Measurements from ENCODE around the gene ST8SIA6. TPM values are rescaled to one million over a fixed set of nuclear protein-coding genes. Genes with fewer than 3 reads are reported as not detected.
A peak's percentile ranks its signal among the peaks of the same experiment; 100 is the strongest.

ST8SIA6 gene
- total RNA-seq, 2 experiments from 2014 or later = 0.19 to 0.34 TPM

GRCh38 chr10:17422931-17423330 is 31.5 kb downstream of the ST8SIA6 start:
- Mint-ChIP-seq H3K27ac (peak overlapping the region; percentile 80), H3K36me3 (ENCODE audit: low read depth) (no peaks in the 10 kb centered on the region), H3K4me1 (ENCODE audit: low read depth) (peaks cover 61% of the 10 kb centered on the region), H3K4me3 (no peak overlapping the region), H3K27me3 (no peaks in the 10 kb centered on the region), H3K9me3 (no peaks in the 10 kb centered on the region)
- Histone ChIP-seq H3K27ac (ENCODE audit: low read depth in 1 of 2, low read length in 2 of 2) (no peak overlapping the region), H3K4me3 (ENCODE audit: low read length) (no peak overlapping the region), H3K36me3 (ENCODE audit: insufficient read depth, low read length) (no peaks in the 10 kb centered on the region), H3K27me3 (ENCODE audit: control insufficient read depth in 1 of 2, insufficient read depth in 2 of 2, low read length in 2 of 2) (no peaks in the 10 kb centered on the region), H3K9me3 (ENCODE audit: control insufficient read depth in 1 of 2, insufficient read depth in 1 of 2, low read length in 2 of 2) (no peaks in the 10 kb centered on the region), H3K4me1 (ENCODE audit: insufficient read depth, low read length) (peaks cover 47% of the 10 kb centered on the region)
- ATAC-seq (ENCODE audit: poor library complexity) = no peak
- no peak for DNase-seq
- POLR2A ChIA-PET = interaction anchor here (1.2 kb wide), 1 partner anchor 193 kb away, joined by 4 read pairs; no protein-coding TSS in a partner anchor
- CTCF ChIA-PET = interaction anchor here (1.2 kb wide), 1 partner anchor 14 kb away, joined by 3 read pairs; no protein-coding TSS in a partner anchor
- TF ChIP-seq, protein P1, sequence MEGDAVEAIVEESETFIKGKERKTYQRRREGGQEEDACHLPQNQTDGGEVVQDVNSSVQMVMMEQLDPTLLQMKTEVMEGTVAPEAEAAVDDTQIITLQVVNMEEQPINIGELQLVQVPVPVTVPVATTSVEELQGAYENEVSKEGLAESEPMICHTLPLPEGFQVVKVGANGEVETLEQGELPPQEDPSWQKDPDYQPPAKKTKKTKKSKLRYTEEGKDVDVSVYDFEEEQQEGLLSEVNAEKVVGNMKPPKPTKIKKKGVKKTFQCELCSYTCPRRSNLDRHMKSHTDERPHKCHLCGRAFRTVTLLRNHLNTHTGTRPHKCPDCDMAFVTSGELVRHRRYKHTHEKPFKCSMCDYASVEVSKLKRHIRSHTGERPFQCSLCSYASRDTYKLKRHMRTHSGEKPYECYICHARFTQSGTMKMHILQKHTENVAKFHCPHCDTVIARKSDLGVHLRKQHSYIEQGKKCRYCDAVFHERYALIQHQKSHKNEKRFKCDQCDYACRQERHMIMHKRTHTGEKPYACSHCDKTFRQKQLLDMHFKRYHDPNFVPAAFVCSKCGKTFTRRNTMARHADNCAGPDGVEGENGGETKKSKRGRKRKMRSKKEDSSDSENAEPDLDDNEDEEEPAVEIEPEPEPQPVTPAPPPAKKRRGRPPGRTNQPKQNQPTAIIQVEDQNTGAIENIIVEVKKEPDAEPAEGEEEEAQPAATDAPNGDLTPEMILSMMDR (IDR thresholded peaks at IDR 0.05) = no peak
- intact Hi-C loops (cut with DNase I, micrococcal nuclease) = loop anchor here in 1 of 2 experiments (10.0 kb wide), 2 partner anchors 398 to 988 kb away; partner anchors contain the start of gene PTER

GRCh38 chr10:17418249-17418648 is 36.1 kb downstream of the ST8SIA6 start:
- no peaks in the 10 kb centered on the region for H3K36me3 Mint-ChIP-seq (ENCODE audit: low read depth)
- H3K4me3 Mint-ChIP-seq = no peak overlapping the region
- ATAC-seq (ENCODE audit: poor library complexity) = no peak
- H3K4me1 ChIP-seq (ENCODE audit: insufficient read depth, low read length) = peaks cover 2% of the 10 kb centered on the region
- no peaks in the 10 kb centered on the region for H3K9me3 Mint-ChIP-seq
- no peak overlapping the region for H3K27ac Mint-ChIP-seq
- H3K36me3 ChIP-seq (ENCODE audit: insufficient read depth, low read length) = no peaks in the 10 kb centered on the region
- no peaks in the 10 kb centered on the region for H3K27me3 ChIP-seq (ENCODE audit: control insufficient read depth in 1 of 2, insufficient read depth in 2 of 2, low read length in 2 of 2)
- CTCF ChIA-PET = no interaction called here
- H3K4me3 ChIP-seq (ENCODE audit: low read length) = no peak overlapping the region
- no peaks in the 10 kb centered on the region for H3K27me3 Mint-ChIP-seq
- peaks cover 29% of the 10 kb centered on the region for H3K4me1 Mint-ChIP-seq (ENCODE audit: low read depth)
- no peak overlapping the region for H3K27ac ChIP-seq (ENCODE audit: low read depth in 1 of 2, low read length in 2 of 2)
- no peak for DNase-seq
- intact Hi-C loops (cut with DNase I, micrococcal nuclease) = no loop called here
- TF ChIP-seq, protein P1 (IDR thresholded peaks at IDR 0.05) = no peak
- no peaks in the 10 kb centered on the region for H3K9me3 ChIP-seq (ENCODE audit: control insufficient read depth in 1 of 2, insufficient read depth in 1 of 2, low read length in 2 of 2)
- POLR2A ChIA-PET = interaction anchor here (5.0 kb wide), 1 partner anchor 10 kb away, joined by 29 read pairs; no protein-coding TSS in a partner anchor

DNA sequence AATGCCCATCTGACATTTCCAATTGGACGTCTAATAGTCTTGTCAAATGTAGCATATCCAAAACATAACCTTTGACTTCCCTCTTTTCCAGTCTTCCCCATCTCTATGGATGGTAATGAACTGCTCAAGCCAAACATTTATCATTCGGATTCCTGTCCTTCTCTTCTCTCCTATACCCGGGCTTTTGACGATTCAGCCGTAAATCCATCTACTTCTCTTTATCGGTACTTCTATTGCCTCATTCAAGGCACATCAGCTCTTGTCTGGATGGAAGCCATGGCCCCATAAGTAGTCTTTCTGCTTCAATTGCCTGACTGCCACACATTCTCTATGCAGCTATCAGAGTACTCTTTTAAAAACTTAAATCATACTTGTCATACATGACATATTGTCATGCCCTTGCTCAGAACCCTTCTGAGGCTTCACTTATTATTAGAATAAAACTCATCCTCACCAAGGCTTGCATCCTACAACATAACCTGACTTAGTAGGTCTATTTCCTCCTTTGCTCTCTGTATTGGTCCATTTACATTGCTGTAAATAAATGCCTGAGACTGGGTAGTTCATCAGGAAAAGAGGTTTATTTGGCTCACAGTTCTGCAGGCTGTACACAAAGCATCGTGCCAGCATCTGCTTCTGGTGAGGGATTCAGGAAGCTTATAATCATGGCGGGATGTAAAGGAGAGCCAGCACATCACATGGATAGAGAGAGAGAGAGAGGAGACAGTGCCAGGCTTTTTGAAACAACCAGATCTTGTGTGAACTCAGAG is 37.8 kb downstream of the ST8SIA6 start:
- DNase-seq (no peak), ATAC-seq (ENCODE audit: poor library complexity) (no peak)
- intact Hi-C loops (cut with DNase I, micrococcal nuclease) = no loop called here
- Histone ChIP-seq H3K4me3 (ENCODE audit: low read length) (no peak overlapping the region), H3K4me1 (ENCODE audit: insufficient read depth, low read length) (no peaks in the 10 kb centered on the region), H3K36me3 (ENCODE audit: insufficient read depth, low read length) (no peaks in the 10 kb centered on the region), H3K9me3 (ENCODE audit: control insufficient read depth in 1 of 2, insufficient read depth in 1 of 2, low read length in 2 of 2) (no peaks in the 10 kb centered on the region), H3K27me3 (ENCODE audit: control insufficient read depth in 1 of 2, insufficient read depth in 2 of 2, low read length in 2 of 2) (no peaks in the 10 kb centered on the region), H3K27ac (ENCODE audit: low read depth in 1 of 2, low read length in 2 of 2) (no peak overlapping the region)
- TF ChIP-seq, protein P1 (IDR thresholded peaks at IDR 0.05) = no peak
- peaks cover 21% of the 10 kb centered on the region for H3K4me1 Mint-ChIP-seq (ENCODE audit: low read depth)
- H3K27me3 Mint-ChIP-seq = no peaks in the 10 kb centered on the region
- H3K27ac Mint-ChIP-seq = no peak overlapping the region
- no peak overlapping the region for H3K4me3 Mint-ChIP-seq
- ChIA-PET CTCF (no interaction called here), POLR2A (interaction anchor here (5.0 kb wide), 1 partner anchor 11 kb away, joined by 29 read pairs; no protein-coding TSS in a partner anchor)
- no peaks in the 10 kb centered on the region for H3K9me3 Mint-ChIP-seq
- H3K36me3 Mint-ChIP-seq (ENCODE audit: low read depth) = no peaks in the 10 kb centered on the region

All from CD4-positive, alpha-beta T cell (primary cell).